NCI-H2196 (cell line): ENCODE measurements around the gene TMEM130.

Experiments used
- DNase-seq: peaks from one replicate; lab custom pipeline; 2025; ENCODE audit not compliant: unreplicated experiment; lab: John Stamatoyannopoulos, UW

Gene TMEM130

GRCh38 chr7:98869597-98870120 lies at the start of gene TMEM130:
TMEM130 (minus strand) TSS chr7:98870014; CDS start chr7:98869861, 153 bp downstream.
- DNase-seq: no peak

DNA sequence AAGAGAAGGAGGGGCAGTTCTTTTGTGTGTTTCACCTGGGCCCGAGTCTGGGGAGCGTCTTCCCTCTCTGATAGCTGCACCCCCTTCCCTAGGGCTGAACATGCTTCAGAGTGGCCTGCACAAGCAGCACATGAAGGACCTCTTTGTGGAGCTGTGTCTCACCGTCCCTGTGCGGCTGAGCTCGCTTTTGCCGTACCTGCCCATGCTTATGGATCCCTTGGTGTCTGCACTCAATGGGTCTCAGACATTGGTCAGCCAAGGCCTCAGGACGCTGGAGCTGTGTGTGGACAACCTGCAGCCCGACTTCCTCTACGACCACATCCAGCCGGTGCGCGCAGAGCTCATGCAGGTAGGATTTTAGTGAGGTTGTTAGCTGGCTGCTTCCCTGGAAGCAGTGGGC lies 47.5 kb upstream of the TMEM130 start:
- no peak for DNase-seq

GRCh38 chr7:98913612-98914011 lies 43.8 kb upstream of the TMEM130 start:
- no peak for DNase-seq

GRCh38 chr7:98913026-98913425 lies 43.2 kb upstream of the TMEM130 start:
- DNase-seq: no peak

- DNase-seq: no peak
Measured at GRCh38 chr7:98911916-98912315, 42.1 kb upstream of the TMEM130 start.

DNA sequence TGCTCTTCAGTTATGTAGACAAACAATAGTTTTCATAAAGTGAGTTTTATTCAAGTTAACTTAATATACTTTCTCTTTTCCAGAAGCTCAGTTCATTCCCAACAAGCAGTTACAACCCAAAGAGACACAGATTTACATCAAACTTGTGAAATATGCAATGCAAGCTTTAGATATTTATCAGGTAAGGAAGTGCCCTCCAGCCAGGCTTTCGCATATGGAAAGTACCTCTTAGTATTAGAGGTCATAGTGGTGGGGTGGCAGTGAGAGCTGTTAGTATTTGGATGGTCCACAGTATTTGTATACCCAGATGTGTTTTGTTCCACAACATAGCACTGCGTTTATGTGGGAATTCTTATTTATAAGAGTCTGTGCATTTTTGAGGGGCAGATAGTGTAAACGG lies 40.6 kb upstream of the TMEM130 start:
- DNase-seq: no peak

GRCh38 chr7:98909487-98909886 lies 39.7 kb upstream of the TMEM130 start:
- no peak for DNase-seq

DNA sequence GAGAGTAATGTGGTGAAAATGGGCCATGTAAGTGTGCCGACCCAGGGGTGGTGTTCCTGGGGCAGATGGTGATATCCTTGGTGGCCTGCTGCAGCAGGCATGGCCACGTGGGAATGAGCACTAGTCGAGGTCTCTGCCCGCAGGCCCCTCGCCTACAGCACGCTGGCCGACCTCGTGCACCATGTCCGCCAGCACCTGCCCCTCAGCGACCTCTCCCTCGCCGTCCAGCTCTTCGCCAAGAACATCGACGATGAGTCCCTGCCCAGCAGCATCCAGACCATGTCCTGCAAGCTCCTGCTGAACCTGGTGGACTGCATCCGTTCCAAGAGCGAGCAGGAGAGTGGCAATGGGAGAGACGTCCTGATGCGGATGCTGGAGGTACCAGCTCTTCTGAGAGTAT lies 38.8 kb upstream of the TMEM130 start:
- DNase-seq: no peak

- no peak for DNase-seq
Measured at GRCh38 chr7:98907570-98907969, 37.8 kb upstream of the TMEM130 start.

GRCh38 chr7:98903246-98903645 lies 33.4 kb upstream of the TMEM130 start:
- DNase-seq: no peak

DNA sequence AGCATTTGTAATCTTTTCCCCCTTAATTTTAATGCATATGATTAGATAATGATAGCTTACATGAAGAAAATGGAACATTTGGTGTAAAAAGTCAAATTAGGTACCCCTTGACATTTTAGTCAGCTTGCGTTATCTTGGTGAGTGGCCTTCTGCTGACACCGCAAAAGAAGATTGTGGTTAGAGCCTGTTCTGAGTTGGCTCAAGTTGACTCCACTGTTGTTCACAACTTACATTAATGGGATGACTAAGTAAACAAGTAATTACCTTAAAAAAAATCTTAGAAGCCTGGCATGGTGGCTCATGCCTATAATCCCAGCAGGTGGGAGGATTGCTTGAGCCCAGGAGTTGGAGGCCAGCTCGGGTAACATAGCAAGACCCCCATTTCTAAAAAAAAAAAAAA lies 32.7 kb upstream of the TMEM130 start:
- DNase-seq: no peak

DNA sequence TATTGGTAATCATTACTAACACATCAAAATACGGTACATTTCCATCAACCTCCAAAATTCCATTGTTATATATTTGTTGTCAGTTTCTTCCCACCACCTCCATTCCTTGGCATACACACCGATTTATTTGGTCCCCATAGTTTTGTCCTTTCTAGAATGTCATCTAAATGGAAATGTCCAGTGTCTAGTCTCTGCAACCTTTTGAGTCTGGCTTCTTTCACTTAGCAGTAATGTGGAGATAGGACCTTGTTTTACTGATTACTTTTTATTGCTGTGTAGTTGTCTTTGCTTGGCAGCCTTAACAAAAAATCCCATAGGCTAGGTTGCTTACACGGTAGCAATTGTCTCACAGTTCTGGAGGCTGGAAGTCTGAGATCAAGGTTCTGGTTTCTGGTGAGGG lies 31.0 kb upstream of the TMEM130 start:
- no peak for DNase-seq

GRCh38 chr7:98899816-98900215 lies 30.0 kb upstream of the TMEM130 start:
- DNase-seq: no peak

DNA sequence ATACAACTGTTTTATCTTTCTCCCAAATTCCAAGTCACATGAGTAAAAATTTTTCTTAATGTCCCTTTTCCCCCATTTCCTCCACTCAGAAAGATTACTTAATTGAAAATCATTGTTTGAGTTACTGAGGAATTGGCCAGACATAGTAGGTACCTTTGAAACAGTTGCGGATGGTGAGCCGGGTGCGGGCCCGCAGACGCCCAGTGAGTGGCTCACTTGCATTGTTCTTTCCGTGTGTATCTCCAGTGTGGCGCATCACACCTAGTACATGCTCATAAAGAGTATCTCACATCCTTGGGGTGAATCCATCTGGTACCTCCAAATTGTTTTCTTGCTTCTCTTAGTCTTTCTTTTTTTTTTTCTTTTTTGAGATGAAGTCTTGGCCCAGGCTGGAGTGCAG lies 22.8 kb upstream of the TMEM130 start:
- DNase-seq: no peak

GRCh38 chr7:98887038-98887437 lies 17.2 kb upstream of the TMEM130 start:
- no peak for DNase-seq

DNA sequence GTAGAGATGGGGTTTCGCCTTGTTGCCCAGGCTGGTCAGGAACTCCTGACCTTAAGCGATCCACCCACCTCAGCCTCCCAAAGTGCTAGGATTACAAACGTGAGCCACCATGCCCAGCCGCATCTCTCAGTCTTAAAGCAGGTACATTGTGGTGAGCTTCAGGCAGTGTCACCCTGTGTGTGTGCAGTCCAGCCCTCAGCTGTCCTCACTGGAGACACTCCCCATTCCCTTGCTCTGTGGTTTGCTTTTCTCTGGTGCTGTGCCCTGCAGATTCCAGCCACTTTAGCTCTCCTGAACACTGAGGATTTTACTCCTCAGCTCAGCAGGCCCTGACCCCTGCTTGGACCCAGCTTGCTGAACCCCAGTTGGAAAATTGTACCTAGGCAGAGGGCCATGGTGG lies 14.6 kb upstream of the TMEM130 start:
- no peak for DNase-seq

- DNase-seq: no peak
Measured at GRCh38 chr7:98881561-98882315, 11.9 kb upstream of the TMEM130 start.

GRCh38 chr7:98880485-98880884 lies 10.7 kb upstream of the TMEM130 start:
- DNase-seq: no peak

GRCh38 chr7:98879979-98880315 lies 10.1 kb upstream of the TMEM130 start:
- no peak for DNase-seq

DNA sequence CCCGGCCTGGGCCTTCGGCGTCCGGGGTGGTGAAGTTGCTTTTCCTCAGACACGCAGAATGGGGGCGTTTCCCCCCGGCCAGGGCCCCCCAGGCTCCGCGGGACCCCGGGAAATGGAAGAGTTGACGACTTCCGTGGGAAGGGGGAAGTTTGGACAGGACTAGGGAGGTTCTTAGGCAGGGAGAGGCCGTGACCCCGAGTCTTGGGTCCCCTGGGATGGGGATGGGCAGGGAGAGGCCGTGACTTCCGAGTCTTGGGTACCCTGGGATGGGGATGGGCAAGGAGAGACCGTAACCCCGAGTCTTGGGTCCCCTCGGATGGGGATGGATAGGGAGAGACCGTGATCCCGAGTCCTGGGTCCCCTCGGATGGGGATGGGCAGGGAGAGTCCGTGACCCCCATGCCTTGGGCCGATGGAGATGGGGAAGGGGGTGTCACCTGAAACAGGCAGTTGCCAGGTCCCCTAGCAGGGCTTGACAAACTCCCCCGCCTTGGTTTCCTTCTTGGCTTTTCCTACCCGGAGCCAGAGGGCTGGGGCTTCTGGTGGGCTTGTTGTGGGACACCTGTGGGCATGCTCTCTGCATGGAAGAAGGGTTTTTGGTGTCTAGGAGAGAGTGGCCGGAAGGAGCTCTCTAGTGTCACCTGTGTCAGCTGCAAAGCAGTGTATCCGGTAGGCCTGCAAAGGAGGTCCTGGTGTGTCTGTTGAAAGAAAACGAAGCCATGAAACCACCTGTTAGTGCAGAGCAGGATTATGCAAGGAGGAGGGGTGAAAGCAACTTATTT lies 9.6 kb upstream of the TMEM130 start:
- peak; percentile 45 for DNase-seq

DNA sequence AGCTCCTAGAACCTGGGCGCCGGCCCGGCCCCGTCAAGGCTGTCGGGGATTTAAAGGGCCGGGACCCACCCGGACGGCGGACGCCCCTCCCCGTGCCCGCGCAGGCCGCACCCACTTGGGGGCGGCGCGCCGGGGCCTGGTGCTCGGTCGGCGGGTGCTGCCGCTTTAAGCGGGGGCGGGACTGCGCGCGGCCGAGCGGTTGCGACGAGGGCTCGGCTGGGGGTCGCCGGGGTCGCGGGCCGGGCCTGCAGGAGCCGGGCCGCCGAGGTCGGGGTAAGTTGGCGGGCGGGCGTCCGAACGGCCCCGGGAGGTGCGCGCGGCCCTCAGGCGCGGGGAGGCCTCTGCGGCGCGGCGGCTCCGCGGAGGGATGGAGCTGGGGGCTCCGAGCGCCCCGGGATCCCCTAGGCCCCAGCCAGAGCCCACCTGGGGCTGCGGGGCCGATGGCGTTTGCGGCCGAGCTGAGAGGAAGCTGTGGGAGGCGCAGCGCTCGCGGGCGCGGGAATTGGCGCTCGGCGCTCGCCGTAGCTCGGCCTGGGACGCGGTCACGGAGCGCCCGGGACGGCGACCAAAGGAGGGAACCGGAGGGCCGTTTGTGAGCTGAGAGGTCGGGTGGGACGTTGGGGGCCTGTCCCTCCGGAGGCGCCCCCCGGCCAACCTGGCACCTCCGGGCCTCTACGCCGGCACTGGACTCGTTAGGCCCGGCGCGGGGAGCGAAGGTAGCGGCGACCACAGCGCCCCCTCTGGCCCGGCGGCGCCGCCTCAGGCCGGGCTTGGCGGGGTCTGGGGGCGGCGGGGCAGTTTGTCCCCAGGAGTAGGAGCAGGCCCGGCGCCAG lies 8.8 kb upstream of the TMEM130 start, which contains the start of gene TRRAP:
Gene TRRAP, plus strand, starts transcription at position 168 of the 833 bp plus-strand sequence. CDS start 2,619 bp downstream, outside the sequence.
- DNase-seq: peak; percentile 66
